Left ventricle myocardium inferior (tissue), 1 donor: ENCODE measurements around the gene CABLES1. TPM values are rescaled to one million over a fixed set of nuclear protein-coding genes. Genes with fewer than 3 reads are reported as not detected.

Experiments used
- DNase-seq: peaks from one replicate; pipeline ENCODE4 v3.0.0-alpha.2; 2020
- H3K27ac ChIP-seq: fragments of 200-600 bp; replicated peaks from 2 replicates; pipeline ENCODE4 v1.8.0; 2021
- H3K27me3 ChIP-seq: fragments of 200-600 bp; 2 replicates; pipeline ENCODE4 v1.8.0; 2021; ENCODE audit warnings: low read depth
- H3K36me3 ChIP-seq: fragments of 200-600 bp; 2 replicates; pipeline ENCODE4 v1.8.0; 2021
- H3K4me1 ChIP-seq: fragments of 200-600 bp; 2 replicates; pipeline ENCODE4 v1.8.0; 2021
- H3K4me3 ChIP-seq: fragments of 200-600 bp; 2 replicates; pipeline ENCODE4 v1.8.0; 2021; ENCODE audit warnings: mild to moderate bottlenecking, moderate library complexity
- H3K9me3 ChIP-seq: fragments of 200-600 bp; replicated peaks from 2 replicates; pipeline ENCODE4 v1.8.0; 2021
- intact Hi-C: fragments of 100-400 bp; cut with micrococcal nuclease; formaldehyde crosslinking; loops from one replicate; pipeline ENCODE4 v1.11.0; 2022
- total RNA-seq: library from RNA; stranded (reverse); fragmentation: NEBNext Ultra II Directional; extraction: Animal tissue kit (Norgen Biotek cat#: 25700); gene quantifications from one replicate; pipeline ENCODE4 v1.2.1, GENCODE V29; 2021
- TF ChIP-seq, protein P1 (sequence below): fragments of 200-600 bp; IDR thresholded peaks from 2 replicates; pipeline ENCODE4 v1.8.0; 2021; ENCODE audit warnings: antibody characterized with exemption, mild to moderate bottlenecking, borderline replicate concordance
- donor health status: DM: no; HTN: yes; CAD: no; lungs with severe emphysema.

CABLES1 gene
- total RNA-seq, 1 donor from 2014 or later, result 2.7 TPM

DNA sequence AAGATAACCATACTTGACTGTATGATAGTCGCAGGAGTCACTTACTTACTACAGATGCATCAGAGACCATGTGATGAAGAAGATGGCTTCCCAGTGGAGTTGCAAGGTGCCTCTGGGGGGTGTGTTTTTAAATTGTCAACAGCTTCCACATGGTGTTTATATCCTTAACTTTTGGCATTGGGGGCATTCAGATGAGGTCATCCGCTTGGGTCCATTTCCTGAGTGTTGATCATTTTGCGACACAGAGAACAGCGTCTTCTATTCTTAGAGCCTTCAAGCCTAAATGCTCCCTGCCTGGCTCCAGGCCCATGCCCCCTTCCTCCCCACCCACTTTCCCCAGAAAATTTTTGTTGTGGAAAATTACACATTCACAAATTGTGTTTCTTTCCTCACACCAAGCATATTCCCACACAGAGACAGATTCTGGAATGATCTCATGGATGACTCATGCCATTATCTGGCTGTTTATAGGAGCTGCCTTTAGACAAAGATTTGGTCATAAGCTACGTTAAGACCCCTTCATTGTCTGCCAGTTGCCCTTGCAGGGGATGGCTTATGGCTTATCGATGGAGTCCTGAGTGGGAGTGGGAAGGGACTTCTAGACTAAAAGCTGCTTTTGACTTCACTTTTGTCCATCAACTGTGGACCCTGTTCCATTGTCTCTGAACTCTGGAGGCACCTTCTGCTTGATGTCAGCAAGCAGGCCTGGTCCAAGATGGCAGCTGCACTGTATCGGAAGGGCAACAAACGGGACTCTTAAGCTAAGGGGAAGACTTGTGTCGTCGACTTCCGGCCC lies 91.8 kb downstream of the CABLES1 start:
- Histone ChIP-seq H3K4me3 (no peak overlapping the region), H3K27me3 (no peaks in the 10 kb centered on the region), H3K36me3 (no peaks in the 10 kb centered on the region), H3K9me3 (no peaks in the 10 kb centered on the region), H3K27ac (peak overlapping the region; percentile 80), H3K4me1 (peaks cover 62% of the 10 kb centered on the region)
- intact Hi-C loops, result no loop called here
- peak; percentile 65 for DNase-seq
- TF ChIP-seq, protein P1, sequence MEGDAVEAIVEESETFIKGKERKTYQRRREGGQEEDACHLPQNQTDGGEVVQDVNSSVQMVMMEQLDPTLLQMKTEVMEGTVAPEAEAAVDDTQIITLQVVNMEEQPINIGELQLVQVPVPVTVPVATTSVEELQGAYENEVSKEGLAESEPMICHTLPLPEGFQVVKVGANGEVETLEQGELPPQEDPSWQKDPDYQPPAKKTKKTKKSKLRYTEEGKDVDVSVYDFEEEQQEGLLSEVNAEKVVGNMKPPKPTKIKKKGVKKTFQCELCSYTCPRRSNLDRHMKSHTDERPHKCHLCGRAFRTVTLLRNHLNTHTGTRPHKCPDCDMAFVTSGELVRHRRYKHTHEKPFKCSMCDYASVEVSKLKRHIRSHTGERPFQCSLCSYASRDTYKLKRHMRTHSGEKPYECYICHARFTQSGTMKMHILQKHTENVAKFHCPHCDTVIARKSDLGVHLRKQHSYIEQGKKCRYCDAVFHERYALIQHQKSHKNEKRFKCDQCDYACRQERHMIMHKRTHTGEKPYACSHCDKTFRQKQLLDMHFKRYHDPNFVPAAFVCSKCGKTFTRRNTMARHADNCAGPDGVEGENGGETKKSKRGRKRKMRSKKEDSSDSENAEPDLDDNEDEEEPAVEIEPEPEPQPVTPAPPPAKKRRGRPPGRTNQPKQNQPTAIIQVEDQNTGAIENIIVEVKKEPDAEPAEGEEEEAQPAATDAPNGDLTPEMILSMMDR, result no peak

DNA sequence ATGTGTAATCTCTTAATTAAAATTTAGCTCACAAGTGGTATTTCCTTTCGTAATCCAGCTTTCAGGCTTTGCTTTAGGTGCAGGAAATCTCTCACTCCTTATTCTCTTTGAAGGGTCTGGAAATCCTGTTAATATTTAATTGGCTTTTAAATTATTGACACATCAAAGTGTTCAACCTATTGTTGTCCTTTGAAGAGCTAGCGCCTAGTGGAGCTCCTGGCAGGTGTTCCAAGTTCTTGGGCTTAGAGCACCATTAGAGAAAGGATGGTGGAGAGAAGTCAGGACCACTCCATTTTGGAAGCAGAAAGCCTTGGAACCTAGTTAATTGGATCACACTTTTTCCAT lies 92.4 kb downstream of the CABLES1 start:
- Histone ChIP-seq H3K4me3 (no peak overlapping the region), H3K36me3 (no peaks in the 10 kb centered on the region), H3K27me3 (no peaks in the 10 kb centered on the region), H3K9me3 (no peaks in the 10 kb centered on the region), H3K4me1 (peaks cover 66% of the 10 kb centered on the region), H3K27ac (peak overlapping the region; percentile 80)
- TF ChIP-seq, protein P1, result no peak
- intact Hi-C loops, result no loop called here
- no peak for DNase-seq

DNA sequence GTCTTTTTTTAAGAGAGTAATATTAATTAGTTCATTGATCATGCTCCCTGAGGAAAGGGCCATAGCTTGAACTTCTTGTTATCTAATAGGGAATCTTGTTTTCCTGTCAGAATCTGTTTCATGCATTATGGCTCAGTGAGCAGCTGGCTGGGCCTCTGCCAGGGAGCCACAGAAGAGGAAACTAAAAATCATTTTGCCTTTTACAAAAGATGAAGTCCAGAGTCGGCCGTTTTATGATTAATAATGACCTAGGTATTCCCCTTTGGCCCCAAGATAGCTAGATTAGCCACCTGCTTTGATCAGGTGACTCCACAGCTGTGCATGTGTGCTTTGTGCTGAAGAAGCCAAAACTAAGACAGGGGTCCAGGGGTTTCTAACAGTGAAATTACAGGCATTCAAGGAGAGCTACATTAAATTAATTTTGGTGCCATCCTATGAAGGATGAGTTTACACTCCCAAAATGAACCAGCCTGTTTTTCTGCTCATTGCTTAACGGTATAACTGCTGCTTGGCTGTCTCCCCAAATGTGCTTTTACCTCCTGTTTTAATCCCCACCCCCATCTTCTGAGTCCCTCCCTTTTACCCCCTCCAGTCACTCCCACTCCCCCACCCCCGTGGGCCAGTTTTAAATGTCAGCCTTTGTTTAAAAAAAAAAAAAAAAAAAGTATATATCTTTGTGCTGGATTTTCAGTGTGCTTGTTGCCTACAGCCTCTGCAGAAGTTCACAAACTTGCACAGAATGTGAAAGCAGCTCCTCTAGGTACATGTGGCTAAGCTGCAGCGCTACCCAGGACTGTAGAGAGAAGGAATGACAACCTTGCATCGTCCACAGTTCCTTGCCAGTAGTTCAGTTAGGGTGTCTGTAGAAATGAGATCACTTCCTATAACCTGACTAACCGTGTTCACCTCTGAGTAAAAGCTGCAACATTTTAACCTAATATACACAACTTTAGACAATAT lies 93.1 kb downstream of the CABLES1 start:
- intact Hi-C loops, result no loop called here
- no peak overlapping the region for H3K4me3 ChIP-seq
- H3K36me3 ChIP-seq, result no peaks in the 10 kb centered on the region
- peak; percentile 28 for DNase-seq
- no peaks in the 10 kb centered on the region for H3K9me3 ChIP-seq
- TF ChIP-seq, protein P1, result no peak
- no peaks in the 10 kb centered on the region for H3K27me3 ChIP-seq
- H3K4me1 ChIP-seq, result peaks cover 66% of the 10 kb centered on the region
- H3K27ac ChIP-seq, result peak overlapping the region; percentile 80

DNA sequence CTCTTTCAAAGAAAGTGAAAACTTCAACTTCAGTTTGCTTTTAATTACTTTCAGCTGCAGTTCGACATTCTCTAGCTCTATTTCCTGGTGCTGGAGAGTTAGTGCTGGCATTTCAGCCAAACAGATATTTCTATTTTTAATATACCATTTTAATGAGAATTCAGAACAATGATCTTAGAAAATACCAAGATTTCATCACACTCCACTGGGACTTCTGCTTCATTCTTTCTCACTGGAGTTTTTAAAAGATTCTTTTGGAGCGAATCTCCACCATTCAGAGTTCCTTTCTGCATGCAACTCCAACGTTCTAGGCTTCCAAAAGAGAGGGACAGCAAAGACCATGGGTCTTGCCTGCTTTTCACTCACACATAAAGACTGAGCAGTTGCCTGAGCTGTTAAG lies 94.2 kb downstream of the CABLES1 start:
- Histone ChIP-seq H3K27me3 (no peaks in the 10 kb centered on the region), H3K4me1 (peaks cover 66% of the 10 kb centered on the region), H3K36me3 (no peaks in the 10 kb centered on the region), H3K27ac (peak overlapping the region; percentile 80), H3K9me3 (no peaks in the 10 kb centered on the region), H3K4me3 (no peak overlapping the region)
- intact Hi-C loops, result no loop called here
- no peak for DNase-seq
- TF ChIP-seq, protein P1, result no peak

DNA sequence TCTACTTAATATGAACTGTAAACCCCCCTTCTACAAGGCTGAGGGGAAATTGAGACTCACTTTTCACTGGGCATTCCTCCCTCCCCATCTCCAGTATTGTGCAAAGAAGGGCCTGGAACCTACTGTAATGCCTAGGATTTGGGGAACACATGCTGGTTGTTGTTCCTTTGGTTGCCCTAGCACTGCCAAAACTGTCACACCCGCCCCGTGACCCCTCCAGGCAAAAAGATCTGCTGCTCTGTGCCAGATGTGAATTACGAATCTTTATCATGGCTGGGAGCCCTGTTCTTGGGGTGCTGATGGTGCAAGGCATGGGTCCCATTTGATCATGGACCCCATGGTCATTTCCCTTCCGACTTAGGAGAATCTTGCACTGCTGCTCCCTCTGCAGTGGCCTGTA lies 95.4 kb downstream of the CABLES1 start:
- peaks cover 64% of the 10 kb centered on the region for H3K4me1 ChIP-seq

More for the DNA sequence above, 95.4 kb downstream of the CABLES1 start:
- intact Hi-C loops, result loop anchor here (10.0 kb wide), 2 partner anchors 56 to 96 kb away; partner anchors contain the start of gene CABLES1
- Histone ChIP-seq H3K9me3 (no peaks in the 10 kb centered on the region), H3K36me3 (no peaks in the 10 kb centered on the region), H3K4me3 (no peak overlapping the region), H3K27ac (peak overlapping the region; percentile 80), H3K27me3 (no peaks in the 10 kb centered on the region)
- TF ChIP-seq, protein P1, result no peak
- no peak for DNase-seq
